Mucosa of descending colon (tissue), 3 donors: ENCODE data around the gene YBX3. TPM values are rescaled to one million over a fixed set of nuclear protein-coding genes. Genes with fewer than 3 reads are reported as not detected.
A peak's percentile ranks its signal among the peaks of the same experiment; 100 is the strongest.

ENCODE experiments used
- ATAC-seq: fragments of 200-7000 bp; cut with Tn5 transposase; one replicate; pipeline ENCODE4 v1.9.1; 2020; ENCODE audit warnings: mild to moderate bottlenecking, moderate library complexity
- DNase-seq, 3 donors: peaks; one replicate each; pipeline ENCODE4 v3.0.0-alpha.2; 2020
- H3K36me3 ChIP-seq: fragments of 200-600 bp; one replicate; pipeline ENCODE4 v1.8.0; 2021; ENCODE audit warnings: low read depth, mild to moderate bottlenecking
- H3K4me1 ChIP-seq: fragments of 200-600 bp; one replicate; pipeline ENCODE4 v1.8.0; 2021; ENCODE audit warnings: low read depth, mild to moderate bottlenecking
- H3K4me3 ChIP-seq: fragments of 200-600 bp; one replicate; pipeline ENCODE4 v1.8.0; 2021; ENCODE audit warnings: mild to moderate bottlenecking
- H3K9me3 ChIP-seq: fragments of 200-600 bp; one replicate; pipeline ENCODE4 v1.8.0; 2021; ENCODE audit warnings: mild to moderate bottlenecking
- CTCF ChIP-seq: fragments of 200-600 bp; IDR thresholded peaks from one replicate; pipeline ENCODE4 v1.8.0; 2022; ENCODE audit warnings: antibody characterized with exemption, mild to moderate bottlenecking
- intact Hi-C, 2 donors: fragments of 100-400 bp; cut with DNase I in 1 of 2; cut with micrococcal nuclease in 1 of 2; formaldehyde crosslinking; loops; one replicate each; pipeline versions ENCODE4 v1.11.0 to v1.11.1; 2022; cut with DNase I, micrococcal nuclease
- total RNA-seq, 3 donors: library from RNA; stranded (reverse); fragmentation: NEBNext Ultra II Directional in 2 of 3; extraction: Animal tissue kit (Norgen Biotek cat#: 25700) in 2 of 3; gene quantifications; one replicate each; pipeline versions ENCODE4 v1.2.1 to v1.2.4, GENCODE V29; 2021 to 2023
- donor health status: DM: no; HTN: no; CAD: no; lungs with moderate emphysema.
- donor health status: DM: no; HTN: no; CAD: no.
- donor health status: DM: no; HTN: yes; CAD: no.

YBX3 gene
- total RNA-seq, 3 donors from 2014 or later: 120 to 373 (median 193) TPM

DNA sequence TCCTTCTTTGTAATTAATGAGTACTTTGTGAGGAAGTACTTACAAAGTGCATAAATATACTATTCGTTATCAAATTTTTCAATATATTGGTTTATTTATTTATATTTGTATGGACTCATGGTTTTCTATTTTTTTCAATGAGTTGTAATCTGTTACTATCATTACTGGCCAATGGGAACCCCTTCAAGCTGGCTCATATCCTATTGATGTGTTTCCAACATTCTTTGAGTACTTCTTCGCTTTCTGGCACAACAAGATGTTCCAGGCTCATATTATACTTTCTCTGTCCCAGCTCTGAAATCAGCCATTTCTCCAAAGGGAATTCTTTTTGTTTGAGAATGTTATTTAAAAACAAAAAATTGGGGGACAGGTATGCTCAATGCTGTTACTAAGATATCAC, 17.5 kb downstream of the YBX3 start:
- no peaks in the 10 kb centered on the region for H3K36me3 ChIP-seq
- H3K9me3 ChIP-seq: no peaks in the 10 kb centered on the region
- H3K4me1 ChIP-seq: no peaks in the 10 kb centered on the region
- no peak for TF ChIP-seq CTCF
- DNase-seq (no peak), ATAC-seq (no peak)
- H3K4me3 ChIP-seq: no peak overlapping the region
- intact Hi-C loops: no loop called here

GRCh38 chr12:10701843-10702242, 21.3 kb downstream of the YBX3 start:
- no peak for ATAC-seq
- Histone ChIP-seq H3K36me3 (no peaks in the 10 kb centered on the region), H3K4me1 (no peaks in the 10 kb centered on the region), H3K9me3 (no peaks in the 10 kb centered on the region), H3K4me3 (no peak overlapping the region)
- intact Hi-C loops: no loop called here
- no peak for TF ChIP-seq CTCF
- DNase-seq: no peak

DNA sequence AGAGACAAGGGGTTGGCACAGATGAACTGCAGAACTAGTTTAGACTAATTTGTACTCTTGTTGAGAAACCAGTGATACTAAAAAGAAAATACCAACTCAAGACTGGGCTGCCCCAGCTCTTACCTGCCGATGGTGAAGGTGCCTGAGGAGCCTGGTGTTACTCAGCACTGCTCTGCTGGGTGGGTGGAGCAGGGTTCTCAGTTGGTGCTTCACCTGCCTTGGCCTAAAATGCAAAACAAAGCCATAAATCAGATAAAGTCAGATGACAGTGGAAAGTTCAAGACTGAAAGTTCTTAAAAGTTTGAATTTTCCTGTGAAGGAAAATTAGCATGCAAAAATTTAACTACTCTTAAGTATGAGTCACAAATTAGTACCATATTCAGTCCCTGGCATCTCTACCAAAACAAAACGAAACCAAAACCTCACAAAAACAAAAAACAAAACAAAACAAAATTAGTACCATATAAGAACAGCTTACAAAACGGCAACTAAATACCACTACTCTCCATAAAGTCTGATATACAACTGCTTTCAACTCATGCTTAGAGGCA, 21.9 kb downstream of the YBX3 start:
- TF ChIP-seq CTCF: no peak
- Histone ChIP-seq H3K36me3 (no peaks in the 10 kb centered on the region), H3K9me3 (no peaks in the 10 kb centered on the region)

DNA sequence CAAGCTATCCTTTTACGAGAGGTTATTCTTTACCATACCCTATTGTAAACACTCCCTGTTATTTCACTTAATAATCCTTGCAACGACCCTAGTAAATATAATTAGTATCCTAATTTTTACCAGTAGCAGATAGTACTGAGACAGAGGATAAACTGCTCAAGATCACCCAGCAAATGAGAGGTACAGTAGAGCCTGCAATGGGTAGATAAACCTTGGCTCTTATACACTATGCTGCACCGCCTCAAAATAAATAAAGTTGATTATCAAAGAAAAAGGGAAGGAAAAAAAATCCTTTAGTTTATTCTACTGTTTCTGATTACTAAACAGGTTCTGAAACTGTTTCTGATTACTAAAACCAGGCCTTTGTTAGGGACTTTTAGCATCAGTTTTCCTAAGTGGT, 22.5 kb downstream of the YBX3 start:
- no peaks in the 10 kb centered on the region for H3K36me3 ChIP-seq
- intact Hi-C loops: no loop called here
- no peak for ATAC-seq

More for the DNA sequence above, 21.9 kb downstream of the YBX3 start:
- Histone ChIP-seq H3K4me1 (no peaks in the 10 kb centered on the region), H3K4me3 (no peak overlapping the region)
- DNase-seq (no peak), ATAC-seq (peak; percentile 26)
- intact Hi-C loops: no loop called here

DNA sequence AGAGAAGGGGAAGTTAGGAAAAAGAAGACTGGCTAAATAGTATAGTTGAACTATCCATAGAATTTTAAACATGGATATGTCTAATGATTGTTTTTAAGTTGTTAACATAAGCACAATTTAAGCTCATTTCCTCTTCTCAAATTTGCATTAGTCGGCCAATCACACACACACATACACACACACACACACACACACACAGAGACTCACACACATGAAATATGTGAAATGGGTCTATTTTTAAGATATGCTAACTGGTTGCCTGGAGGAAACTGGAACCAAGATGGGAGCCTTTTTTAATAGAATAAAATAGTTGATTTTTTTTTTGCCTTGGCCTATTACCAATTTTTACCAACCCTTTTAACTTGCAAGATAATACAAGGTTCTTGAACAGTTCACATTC, 25.3 kb downstream of the YBX3 start:
- intact Hi-C loops: no loop called here
- Histone ChIP-seq H3K4me3 (no peak overlapping the region), H3K36me3 (no peaks in the 10 kb centered on the region), H3K4me1 (no peaks in the 10 kb centered on the region), H3K9me3 (no peaks in the 10 kb centered on the region)
- ATAC-seq (no peak), DNase-seq (no peak)
- no peak for TF ChIP-seq CTCF

More for the DNA sequence above, 22.5 kb downstream of the YBX3 start:
- DNase-seq: no peak
- Histone ChIP-seq H3K9me3 (no peaks in the 10 kb centered on the region), H3K4me3 (no peak overlapping the region), H3K4me1 (no peaks in the 10 kb centered on the region)
- no peak for TF ChIP-seq CTCF

GRCh38 chr12:10697156-10697555, 26.0 kb downstream of the YBX3 start:
- no peak for TF ChIP-seq CTCF
- DNase-seq (no peak), ATAC-seq (no peak)
- Histone ChIP-seq H3K36me3 (no peaks in the 10 kb centered on the region), H3K4me1 (no peaks in the 10 kb centered on the region), H3K4me3 (no peak overlapping the region), H3K9me3 (no peaks in the 10 kb centered on the region)
- intact Hi-C loops: no loop called here
